GM23248 (cell line): ENCODE results near the gene DPP10. TPM values are rescaled to one million over a fixed set of nuclear protein-coding genes. Genes with fewer than 3 reads are reported as not detected.

ENCODE experiments used
- DNase-seq: peaks from one replicate; pipeline ENCODE4 v3.0.0-alpha.2; 2015
- H2AFZ ChIP-seq: fragments of 200-600 bp; sonication (generic); 2 replicates; pipeline ENCODE4 v1.6.1; 2016; ENCODE audit warnings: antibody characterized with exemption
- H3F3A ChIP-seq: fragments of 200-600 bp; sonication (generic); 2 replicates; pipeline ENCODE4 v1.6.1; 2016; ENCODE audit warnings: mild to moderate bottlenecking, antibody characterized with exemption, mixed run types; ENCODE audit not compliant: insufficient read depth
- H3K27ac ChIP-seq: fragments of 200-600 bp; sonication (generic); 2 replicates; pipeline ENCODE4 v1.5.1; 2016; ENCODE audit warnings: mild to moderate bottlenecking
- H3K27me3 ChIP-seq: fragments of 200-600 bp; sonication (generic); replicated peaks from 2 replicates; pipeline ENCODE4 v1.6.1; 2016; ENCODE audit warnings: mild to moderate bottlenecking; ENCODE audit not compliant: insufficient read depth
- H3K36me3 ChIP-seq: fragments of 200-600 bp; sonication (generic); 2 replicates; pipeline ENCODE4 v1.6.1; 2016; ENCODE audit warnings: low read depth, mild to moderate bottlenecking
- H3K4me1 ChIP-seq: fragments of 200-600 bp; sonication (generic); 2 replicates; pipeline ENCODE4 v1.6.1; 2016; ENCODE audit warnings: mild to moderate bottlenecking; ENCODE audit not compliant: insufficient read depth
- H3K4me2 ChIP-seq: fragments of 200-600 bp; sonication (generic); one replicate; pipeline ENCODE4 v1.6.1; 2016; ENCODE audit warnings: mild to moderate bottlenecking; ENCODE audit not compliant: unreplicated experiment
- H3K4me3 ChIP-seq: fragments of 200-600 bp; sonication (generic); 2 replicates; pipeline ENCODE4 v1.5.1; 2016; ENCODE audit warnings: mild to moderate bottlenecking
- H3K79me2 ChIP-seq: fragments of 200-600 bp; sonication (generic); 2 replicates; pipeline ENCODE4 v1.6.1; 2016; ENCODE audit warnings: mild to moderate bottlenecking; ENCODE audit not compliant: insufficient read depth
- H3K9ac ChIP-seq: fragments of 200-600 bp; sonication (generic); 2 replicates; pipeline ENCODE4 v1.6.1; 2016; ENCODE audit warnings: mild to moderate bottlenecking
- H3K9me2 ChIP-seq: fragments of 200-600 bp; sonication (generic); 2 replicates; pipeline ENCODE4 v1.6.1; 2016; ENCODE audit warnings: mixed run types, mild to moderate bottlenecking, moderate library complexity; ENCODE audit not compliant: insufficient read depth
- H3K9me3 ChIP-seq: fragments of 200-600 bp; sonication (generic); one replicate; pipeline ENCODE4 v1.6.1; 2017; ENCODE audit warnings: low read depth
- H4K20me1 ChIP-seq: fragments of 200-600 bp; sonication (generic); 2 replicates; pipeline ENCODE4 v1.6.0; 2016; ENCODE audit not compliant: insufficient read depth
- EZH2 ChIP-seq: fragments of 200-600 bp; sonication (generic); IDR thresholded peaks from 2 replicates; pipeline ENCODE4 v1.6.1; 2018; ENCODE audit warnings: antibody characterized with exemption, mild to moderate bottlenecking; ENCODE audit not compliant: insufficient read depth, poor library complexity, severe bottlenecking
- EZH2phosphoT487 ChIP-seq: fragments of 200-600 bp; sonication (generic); IDR thresholded peaks from 2 replicates; pipeline ENCODE4 v1.6.1; 2018; ENCODE audit warnings: antibody characterized with exemption, moderate library complexity, mild to moderate bottlenecking, low read depth; ENCODE audit not compliant: insufficient read depth
- WGBS, 2 experiments: methylation state at CpG; one replicate each; pipeline ENCODE4 v1.1.6; 2015 to 2017; ENCODE audit warnings: low lambda C conversion rate in 2 of 2, low coverage in 1 of 2; ENCODE audit errors: missing lambda C conversion rate in 2 of 2; 5-methylcytosine and 5-hydroxymethylcytosine counted together
- in situ Hi-C: fragments of 300-500 bp; cut with MboI; formaldehyde crosslinking; loops from 2 replicates; pipeline ENCODE4 v1.15.0; 2020
- polyA plus RNA-seq: library from polyadenylated mRNA; unstranded; fragments of >200 nt; fragmentation: Nextera tagmentation; extraction: Ambion mirVana; gene quantifications from 2 replicates; pipeline ENCODE4 v1.2.1, GENCODE V29; 2016
- total RNA-seq: library from RNA; depleted of rRNA; stranded (reverse); fragments of >200 nt; shearing (Covaris generic); gene quantifications from 2 replicates; pipeline ENCODE4 v1.2.3, GENCODE V29; 2014

Gene DPP10
- total and polyA plus RNA-seq, 2 experiments from 2014 or later = not detected

- Histone ChIP-seq H3K79me2 (no peaks in the 10 kb centered on the region), H3K9me2 (no peaks in the 10 kb centered on the region), H3K4me1 (no peaks in the 10 kb centered on the region), H3K9ac (peak overlapping the region; percentile 32), H4K20me1 (no peaks in the 10 kb centered on the region), H3K27ac (no peak overlapping the region), H2AFZ (peak overlapping the region; percentile 93), H3F3A (no peaks in the 10 kb centered on the region), H3K4me2 (peak overlapping the region; percentile 83), H3K9me3 (no peaks in the 10 kb centered on the region), H3K27me3 (no peaks in the 10 kb centered on the region), H3K36me3 (no peaks in the 10 kb centered on the region), H3K4me3 (peak overlapping the region; percentile 74)
- DNase-seq = peak; percentile 26
- WGBS, 2 experiments = 17 to 19% methylated on average over 63 to 67 of the region's 67 CpGs
- TF ChIP-seq EZH2phosphoT487 = no peak
- in situ Hi-C loops = no loop called here
Observed at GRCh38 chr2:114661971-114662939, 219.8 kb downstream of the DPP10 start.

DNA sequence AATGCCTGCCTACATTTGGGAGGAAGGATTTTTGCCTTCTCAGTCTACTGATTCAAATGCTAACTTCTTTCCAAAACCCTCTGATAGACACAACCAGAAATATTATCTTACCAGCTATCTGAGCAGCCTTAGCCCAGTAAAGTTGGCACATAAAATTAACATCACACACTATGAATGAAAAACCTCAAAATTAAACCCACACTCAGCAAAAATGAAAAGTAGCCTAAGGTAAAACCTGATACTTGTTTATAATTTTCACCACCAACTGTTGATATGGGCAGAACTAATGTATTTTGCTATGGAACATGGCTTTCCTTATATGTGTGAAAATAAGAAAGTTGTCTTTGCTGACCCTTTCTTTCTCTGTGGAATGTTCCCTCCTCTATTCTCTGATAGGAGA is 226.0 kb downstream of the DPP10 start:
- no peaks in the 10 kb centered on the region for H3K36me3 ChIP-seq
- H2AFZ ChIP-seq = no peak overlapping the region
- H3K79me2 ChIP-seq = no peaks in the 10 kb centered on the region
- no peaks in the 10 kb centered on the region for H3K4me1 ChIP-seq
- H3K4me2 ChIP-seq = no peak overlapping the region
- no peaks in the 10 kb centered on the region for H4K20me1 ChIP-seq
- no peaks in the 10 kb centered on the region for H3K9me3 ChIP-seq
- no peak overlapping the region for H3K4me3 ChIP-seq
- no peaks in the 10 kb centered on the region for H3F3A ChIP-seq
- H3K9ac ChIP-seq = no peak overlapping the region
- DNase-seq = no peak
- no peak overlapping the region for H3K27ac ChIP-seq
- H3K9me2 ChIP-seq = no peaks in the 10 kb centered on the region
- H3K27me3 ChIP-seq = no peaks in the 10 kb centered on the region
- in situ Hi-C loops = no loop called here
- no peak for TF ChIP-seq EZH2phosphoT487
- TF ChIP-seq EZH2 = no peak

GRCh38 chr2:114683251-114683650 is 240.8 kb downstream of the DPP10 start:
- Histone ChIP-seq H2AFZ (no peak overlapping the region), H3K36me3 (no peaks in the 10 kb centered on the region), H3K4me1 (no peaks in the 10 kb centered on the region), H3K9ac (no peak overlapping the region), H4K20me1 (no peaks in the 10 kb centered on the region), H3K9me3 (no peaks in the 10 kb centered on the region), H3K27ac (no peak overlapping the region), H3K9me2 (no peaks in the 10 kb centered on the region), H3K27me3 (no peaks in the 10 kb centered on the region), H3K4me3 (no peak overlapping the region), H3K4me2 (no peak overlapping the region), H3F3A (no peaks in the 10 kb centered on the region), H3K79me2 (no peaks in the 10 kb centered on the region)
- DNase-seq = no peak
- in situ Hi-C loops = no loop called here
- WGBS, 2 experiments = 46 to 47% methylated on average over 1 of the region's 1 CpG
- TF ChIP-seq EZH2phosphoT487 = no peak
- TF ChIP-seq EZH2 = no peak

DNA sequence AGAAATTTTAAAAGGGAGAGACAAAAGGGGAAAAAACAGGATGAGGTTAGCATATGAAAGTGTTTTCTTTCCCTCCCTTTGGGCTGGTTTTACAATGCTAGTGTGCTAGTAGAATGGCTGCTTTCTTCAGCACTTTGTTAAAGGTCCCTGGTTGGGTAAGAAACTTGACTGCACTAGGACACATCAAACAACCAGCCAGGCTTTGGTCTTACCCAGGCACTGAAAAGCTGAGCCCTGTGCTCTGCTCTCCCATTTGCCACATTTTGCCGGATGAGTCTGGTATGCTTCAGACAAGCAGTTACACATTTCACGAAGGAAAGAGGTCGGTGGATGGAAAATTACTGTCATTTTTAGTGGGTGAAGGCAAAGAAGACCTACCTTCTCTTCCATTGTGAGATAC is 242.0 kb downstream of the DPP10 start:
- Histone ChIP-seq H3K4me3 (no peak overlapping the region), H3F3A (no peaks in the 10 kb centered on the region), H3K27ac (no peak overlapping the region), H2AFZ (no peak overlapping the region), H3K9ac (no peak overlapping the region), H3K79me2 (no peaks in the 10 kb centered on the region), H3K36me3 (no peaks in the 10 kb centered on the region), H3K27me3 (no peaks in the 10 kb centered on the region), H3K4me1 (no peaks in the 10 kb centered on the region), H3K9me3 (no peaks in the 10 kb centered on the region), H4K20me1 (no peaks in the 10 kb centered on the region), H3K9me2 (no peaks in the 10 kb centered on the region), H3K4me2 (no peak overlapping the region)
- in situ Hi-C loops = no loop called here
- WGBS, 2 experiments = 2 to 7% methylated on average over 3 of the region's 3 CpGs
- TF ChIP-seq EZH2 = no peak
- TF ChIP-seq EZH2phosphoT487 = no peak
- no peak for DNase-seq
